ENCODE measurements around the gene CDH23. TPM values are rescaled to one million over a fixed set of nuclear protein-coding genes. Genes with fewer than 3 reads are reported as not detected.

CDH23 gene
- total RNA-seq, 1 donor from 2014 or later: not detected

DNA sequence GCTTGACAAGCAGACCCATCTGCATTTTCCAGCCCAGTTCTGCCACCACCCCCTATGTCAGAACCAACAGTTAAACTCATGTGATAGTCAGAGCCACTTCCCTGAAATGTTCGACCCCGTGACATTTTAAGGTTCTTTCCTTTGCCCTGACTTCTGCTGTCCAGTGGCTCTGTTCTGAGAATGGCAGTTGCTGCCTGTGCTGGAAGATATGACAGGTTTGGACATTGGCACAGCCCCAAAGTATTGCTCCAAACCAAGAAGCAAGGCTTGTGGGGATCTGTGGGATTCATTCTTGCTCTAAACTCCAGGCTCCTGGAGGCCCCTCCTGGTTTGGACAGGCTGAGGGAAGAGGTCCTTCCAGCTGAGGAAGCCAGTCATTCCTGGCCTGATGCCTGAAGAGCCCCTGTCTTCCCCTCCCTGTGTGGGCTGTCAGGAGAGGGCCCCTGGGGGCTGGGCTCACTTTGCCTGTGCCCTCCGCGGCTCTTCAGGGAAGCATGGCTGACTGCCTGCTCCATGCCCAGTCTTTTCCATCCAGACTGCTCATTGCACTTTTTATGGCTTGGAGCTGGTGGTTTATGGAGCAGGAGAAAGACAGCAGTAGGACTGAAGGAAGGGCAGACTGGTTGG, 138.0 kb downstream of the CDH23 start:
- Histone ChIP-seq H3K36me3 (ENCODE audit: control insufficient read depth, insufficient read depth, low read length) (no peaks in the 10 kb centered on the region), H3K27me3 (ENCODE audit: control insufficient read depth, insufficient read depth, low read length) (no peaks in the 10 kb centered on the region), H3K4me3 (ENCODE audit: low read depth, low read length) (no peak overlapping the region)
- no peak for TF ChIP-seq CTCF (IDR thresholded peaks at IDR 0.05; ENCODE audit: insufficient read depth, low read length, severe bottlenecking)
- DNase-seq (ENCODE audit: low read depth) (no peak), FAIRE-seq (no peak)

GRCh38 chr10:71536332-71536731, 139.6 kb downstream of the CDH23 start:
- Histone ChIP-seq H3K27me3 (ENCODE audit: control insufficient read depth, insufficient read depth, low read length) (no peaks in the 10 kb centered on the region), H3K4me3 (ENCODE audit: low read depth, low read length) (no peak overlapping the region), H3K36me3 (ENCODE audit: control insufficient read depth, insufficient read depth, low read length) (no peaks in the 10 kb centered on the region)
- FAIRE-seq (no peak), DNase-seq (ENCODE audit: low read depth) (peak; percentile 63)
- no peak for TF ChIP-seq CTCF (IDR thresholded peaks at IDR 0.05; ENCODE audit: insufficient read depth, low read length, severe bottlenecking)

DNA sequence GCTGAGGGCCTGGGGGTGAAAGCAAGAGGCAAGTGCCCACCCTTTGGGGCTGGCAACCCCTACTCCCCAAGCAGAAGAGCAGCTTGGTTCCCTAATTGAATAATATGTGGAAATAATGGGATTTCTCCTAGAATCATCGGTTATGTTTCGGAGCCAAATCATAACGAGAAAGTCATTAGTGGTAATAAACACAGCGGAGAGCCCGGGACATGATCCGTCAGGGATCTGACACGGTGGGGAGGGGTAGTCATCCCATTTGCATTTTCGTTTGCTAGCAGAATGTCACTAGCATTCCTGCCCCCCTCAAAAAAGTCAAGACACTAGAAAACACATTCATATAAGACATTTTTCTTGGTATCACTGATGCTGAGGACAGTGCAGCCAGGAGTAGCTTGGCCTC, 140.4 kb downstream of the CDH23 start:
- DNase-seq (ENCODE audit: low read depth) (no peak), FAIRE-seq (no peak)
- no peak for TF ChIP-seq CTCF (IDR thresholded peaks at IDR 0.05; ENCODE audit: insufficient read depth, low read length, severe bottlenecking)
- Histone ChIP-seq H3K36me3 (ENCODE audit: control insufficient read depth, insufficient read depth, low read length) (no peaks in the 10 kb centered on the region), H3K4me3 (ENCODE audit: low read depth, low read length) (no peak overlapping the region), H3K27me3 (ENCODE audit: control insufficient read depth, insufficient read depth, low read length) (no peaks in the 10 kb centered on the region)

GRCh38 chr10:71537681-71538080, 141.0 kb downstream of the CDH23 start:
- FAIRE-seq: no peak
- H3K36me3 ChIP-seq (ENCODE audit: control insufficient read depth, insufficient read depth, low read length): no peaks in the 10 kb centered on the region
- no peak for TF ChIP-seq CTCF (IDR thresholded peaks at IDR 0.05; ENCODE audit: insufficient read depth, low read length, severe bottlenecking)

DNA sequence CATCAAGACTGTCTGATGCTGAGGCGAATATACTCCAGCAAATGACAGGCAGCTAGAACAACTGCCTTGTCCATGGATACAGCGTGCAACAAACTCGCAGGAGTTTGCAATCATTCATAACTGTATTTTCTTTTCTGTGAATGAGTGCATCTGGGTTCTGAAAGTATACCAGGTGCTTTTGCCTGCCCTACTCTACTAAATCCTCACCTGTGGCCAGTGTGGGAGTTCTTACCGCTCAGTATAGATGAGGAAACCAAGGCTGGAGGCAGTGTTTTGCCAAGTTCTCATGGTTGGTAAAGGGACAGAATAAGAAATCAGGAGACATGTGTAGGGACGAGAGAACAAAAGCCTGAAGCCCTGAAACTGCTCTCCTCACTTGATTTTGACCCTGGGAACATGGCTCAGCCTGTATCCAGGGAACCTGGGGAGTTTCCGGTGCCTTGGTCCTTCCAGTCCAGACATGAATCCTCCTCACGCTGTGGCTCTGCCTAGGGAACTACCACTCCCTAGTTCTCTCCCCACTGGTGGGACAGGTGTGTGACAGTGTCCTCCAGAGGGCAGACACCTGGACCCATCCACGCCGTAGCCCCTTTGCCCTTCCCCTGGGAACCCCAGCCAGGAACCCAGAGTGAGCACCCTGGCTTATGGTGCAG, 142.0 kb downstream of the CDH23 start:
- H3K27me3 ChIP-seq (ENCODE audit: control insufficient read depth, insufficient read depth, low read length): no peaks in the 10 kb centered on the region
- peak; percentile 77 for FAIRE-seq
- DNase-seq (ENCODE audit: low read depth): peak; percentile 61
- H3K4me3 ChIP-seq (ENCODE audit: low read depth, low read length): no peak overlapping the region
- no peaks in the 10 kb centered on the region for H3K36me3 ChIP-seq (ENCODE audit: control insufficient read depth, insufficient read depth, low read length)
- no peak for TF ChIP-seq CTCF (IDR thresholded peaks at IDR 0.05; ENCODE audit: insufficient read depth, low read length, severe bottlenecking)

More at GRCh38 chr10:71537681-71538080, 141.0 kb downstream of the CDH23 start:
- H3K27me3 ChIP-seq (ENCODE audit: control insufficient read depth, insufficient read depth, low read length): no peaks in the 10 kb centered on the region
- H3K4me3 ChIP-seq (ENCODE audit: low read depth, low read length): no peak overlapping the region
- no peak for DNase-seq (ENCODE audit: low read depth)
